GM12878 (cell line): ENCODE measurements around the gene GABRP. TPM values are rescaled to one million over a fixed set of nuclear protein-coding genes. Genes with fewer than 3 reads are reported as not detected.

Experiments
- ATAC-seq: fragments of 200-7000 bp; cut with Tn5 transposase; 3 replicates; pipeline ENCODE4 v1.9.1; 2020; ENCODE audit warnings: mild to moderate bottlenecking, moderate library complexity
- BruUV-seq: library from RNA; stranded (reverse); fragments of 400-500 nt; replicated peaks from 2 replicates; lab custom pipeline; 2021; lab: Mats Ljungman, UMichigan
- CTCF ChIA-PET: fragments of 300-600 bp; sonication (Branson Sonifier 250); formaldehyde crosslinking; extraction: SDS; loops from one replicate; lab custom pipeline; 2021; ENCODE audit warnings: inconsistent platforms; lab: Yijun Ruan, JAX
- POLR2A ChIA-PET: fragments of 350-600 bp; formaldehyde crosslinking; extraction: SDS; loops from one replicate; lab custom pipeline; 2021; ENCODE audit warnings: inconsistent platforms; lab: Charles Lee
- RAD21 ChIA-PET: fragments of 300-600 bp; sonication (Branson Sonifier 250); formaldehyde crosslinking; loops from one replicate; lab custom pipeline; 2023; ENCODE audit warnings: antibody characterized with exemption; ENCODE audit not compliant: unreplicated experiment; lab: Charles Lee
- SMC1A ChIA-PET: fragments of 300-600 bp; sonication (Branson Sonifier 250); formaldehyde crosslinking; loops from one replicate; lab custom pipeline; 2023; ENCODE audit not compliant: unreplicated experiment, uncharacterized antibody; lab: Charles Lee
- DNase-seq: peaks from one replicate; pipeline ENCODE4 v3.0.0-alpha.2; 2011; ENCODE audit warnings: low read depth, low spot score
- FAIRE-seq: peaks from 3 replicates; lab custom pipeline; 2011; peaks lifted over from hg19 to GRCh38; lab: Jason Lieb, UNC
- H2AFZ ChIP-seq: 2 replicates; pipeline ENCODE4 v1.6.0; 2011; ENCODE audit warnings: low read depth, low read length, control low read depth; ENCODE audit not compliant: control insufficient read depth
- H3K27ac ChIP-seq: 2 replicates; pipeline ENCODE4 v1.5.1; 2011; ENCODE audit warnings: control low read depth; ENCODE audit not compliant: control insufficient read depth, insufficient read depth
- H3K27me3 ChIP-seq, 2 experiments: replicated peaks in 1 of 2; 2 replicates each; pipeline versions ENCODE4 v1.6.0 to v1.6.1; 2011; ENCODE audit warnings: low read length in 1 of 2; ENCODE audit not compliant: control insufficient read depth in 2 of 2, insufficient read depth in 2 of 2
- H3K36me3 ChIP-seq, 2 experiments: 2 replicates each; pipeline ENCODE4 v1.5.1; 2011; ENCODE audit warnings: low read length in 1 of 2; ENCODE audit not compliant: control insufficient read depth in 2 of 2, insufficient read depth in 2 of 2
- H3K4me1 ChIP-seq: 2 replicates; pipeline ENCODE4 v1.6.1; 2011; ENCODE audit warnings: mild to moderate bottlenecking, low read length, moderate library complexity, mixed read lengths; ENCODE audit not compliant: control insufficient read depth, insufficient read depth
- H3K4me2 ChIP-seq: 2 replicates; pipeline ENCODE4 v1.6.0; 2011; ENCODE audit warnings: control low read depth; ENCODE audit not compliant: control insufficient read depth, insufficient read depth
- H3K4me3 ChIP-seq: fragments of 200-600 bp; sonication (generic); 2 replicates; pipeline ENCODE4 v1.5.1; 2016
- H3K79me2 ChIP-seq: 2 replicates; pipeline ENCODE4 v1.6.0; 2011; ENCODE audit warnings: low read length; ENCODE audit not compliant: control insufficient read depth, insufficient read depth
- H3K9ac ChIP-seq: 2 replicates; pipeline ENCODE4 v1.8.0; 2011; ENCODE audit warnings: low read length, control low read depth, mixed read lengths; ENCODE audit not compliant: control insufficient read depth, insufficient read depth
- H3K9me3 ChIP-seq: replicated peaks from 3 replicates; pipeline ENCODE4 v1.5.1; 2011; ENCODE audit warnings: mild to moderate bottlenecking, low read length; ENCODE audit not compliant: control insufficient read depth, insufficient read depth
- H4K20me1 ChIP-seq: 2 replicates; pipeline ENCODE4 v1.6.0; 2011; ENCODE audit not compliant: control insufficient read depth, insufficient read depth
- ASH2L ChIP-seq: fragments of 300-600, 200-600 bp; sonication (generic); IDR thresholded peaks from 2 replicates; pipeline ENCODE4 v1.6.1; 2017; ENCODE audit warnings: low read depth, mild to moderate bottlenecking, borderline replicate concordance
- ATF7 ChIP-seq: fragments of 450-650 bp; IDR thresholded peaks from 2 replicates; pipeline ENCODE4 v1.6.1; 2016; ENCODE audit warnings: low read depth, mild to moderate bottlenecking
- BCL11A ChIP-seq: IDR thresholded peaks from 2 replicates; pipeline ENCODE4 v1.6.1; 2011; ENCODE audit warnings: low read depth, low read length
- CHD4 ChIP-seq: fragments of 200-600 bp; sonication (generic); IDR thresholded peaks from 2 replicates; pipeline ENCODE4 v1.6.1; 2016; ENCODE audit warnings: mild to moderate bottlenecking
- LARP7 ChIP-seq: fragments of 450-650 bp; IDR thresholded peaks from 2 replicates; pipeline ENCODE4 v1.6.1; 2017; ENCODE audit warnings: mild to moderate bottlenecking
- MTA2 ChIP-seq: fragments of 450-650 bp; IDR thresholded peaks from 2 replicates; pipeline ENCODE4 v1.6.1; 2016; ENCODE audit warnings: low read depth, mild to moderate bottlenecking, moderate library complexity
- NFXL1 ChIP-seq: fragments of 450-650 bp; IDR thresholded peaks from 2 replicates; pipeline ENCODE4 v1.6.1; 2017; ENCODE audit warnings: antibody characterized with exemption, mild to moderate bottlenecking, borderline replicate concordance
- NR2C1 ChIP-seq: fragments of 450-650 bp; IDR thresholded peaks from 2 replicates; pipeline ENCODE4 v1.6.1; 2017; ENCODE audit warnings: antibody characterized with exemption, mild to moderate bottlenecking, moderate library complexity
- POLR2A ChIP-seq: IDR thresholded peaks from 2 replicates; pipeline ENCODE4 v1.6.1; 2011; ENCODE audit warnings: low read depth, mild to moderate bottlenecking, low read length
- RAD21 ChIP-seq: IDR thresholded peaks from 2 replicates; pipeline ENCODE4 v1.6.1; 2011; ENCODE audit warnings: mild to moderate bottlenecking, low read depth, low read length, moderate library complexity; ENCODE audit not compliant: insufficient read depth
- SIX5 ChIP-seq: IDR thresholded peaks from 2 replicates; pipeline ENCODE4 v1.6.1; 2011; ENCODE audit warnings: mild to moderate bottlenecking, low read depth, low read length, moderate library complexity; ENCODE audit not compliant: severe bottlenecking
- SMAD5 ChIP-seq: IDR thresholded peaks from 2 replicates; pipeline ENCODE4 v1.6.1; 2016; ENCODE audit warnings: antibody characterized with exemption, low read depth
- ZNF274 ChIP-seq: IDR thresholded peaks from one replicate; pipeline ENCODE4 v1.8.0; 2011; ENCODE audit not compliant: insufficient read length, insufficient read depth
- ZSCAN29 ChIP-seq: fragments of 450-650 bp; IDR thresholded peaks from 2 replicates; pipeline ENCODE4 v1.6.1; 2017; ENCODE audit warnings: mild to moderate bottlenecking, moderate library complexity
- WGBS: methylation state at CpG from one replicate; pipeline ENCODE4 v1.1.6; 2016; ENCODE audit warnings: low lambda C conversion rate; ENCODE audit not compliant: insufficient replicate concordance, insufficient coverage; ENCODE audit errors: missing lambda C conversion rate; 5-methylcytosine and 5-hydroxymethylcytosine counted together
- in situ Hi-C: fragments of 300-500 bp; cut with MboI; formaldehyde crosslinking; loops from 9 replicates; pipeline ENCODE4 v1.14.3; 2018; ENCODE audit warnings: mixed read lengths
- intact Hi-C: fragments of 100-400 bp; cut with micrococcal nuclease; formaldehyde crosslinking; loops from one replicate; pipeline ENCODE4 v1.14.2; 2022; ENCODE audit not compliant: unreplicated experiment
- polyA plus RNA-seq, 11 experiments: library from polyadenylated mRNA; depleted of rRNA in 4 of 11; unstranded in 6 of 11; stranded (reverse) in 5 of 11; fragments of >200 nt; fragmentation: Nextera tagmentation in 4 of 11; fragmentation: Illumina TruSeq in 1 of 11; extraction: Ambion mirVana in 4 of 11; extraction: Trizol in 1 of 11; gene quantifications; 1 replicate in 1 of 11; 2 replicates in 10 of 11; pipeline versions ENCODE4 v1.2.1 to v1.2.3, GENCODE V29; 2011 to 2016; ENCODE audit warnings: inconsistent platforms in 2 of 11, missing spikeins in 2 of 11, low read depth in 1 of 11
- total RNA-seq, 4 experiments: library from RNA; depleted of rRNA in 3 of 4; stranded (reverse); fragments of >200 nt in 3 of 4; fragmentation: Illumina TruSeq in 1 of 4; extraction: Trizol in 1 of 4; gene quantifications; 2 replicates each; pipeline versions ENCODE4 v1.2.1 to v1.2.3, GENCODE V29; 2013 to 2021
- TF ChIP-seq, protein P1 (sequence below): IDR thresholded peaks from 2 replicates; pipeline ENCODE4 v1.6.1; 2011; ENCODE audit warnings: mild to moderate bottlenecking, low read depth, low read length, moderate library complexity; ENCODE audit not compliant: insufficient replicate concordance
- TF ChIP-seq, protein P2 (sequence below): fragments of 450-650 bp; IDR thresholded peaks from 2 replicates; pipeline ENCODE4 v1.6.1; 2018; ENCODE audit warnings: borderline replicate concordance, mild to moderate bottlenecking; ENCODE audit not compliant: partially characterized antibody
- TF ChIP-seq, protein P3 (sequence below): fragments of 450-650 bp; IDR thresholded peaks from 2 replicates; pipeline ENCODE4 v1.6.1; 2018; ENCODE audit warnings: mild to moderate bottlenecking, low read depth, moderate library complexity; ENCODE audit not compliant: partially characterized antibody

Gene GABRP
- total and polyA plus RNA-seq, 10 of the 15 experiments (the other 5 are each of a cell fraction or from before 2014, with no cell fraction given) = 0.04 TPM; not detected in 9

DNA sequence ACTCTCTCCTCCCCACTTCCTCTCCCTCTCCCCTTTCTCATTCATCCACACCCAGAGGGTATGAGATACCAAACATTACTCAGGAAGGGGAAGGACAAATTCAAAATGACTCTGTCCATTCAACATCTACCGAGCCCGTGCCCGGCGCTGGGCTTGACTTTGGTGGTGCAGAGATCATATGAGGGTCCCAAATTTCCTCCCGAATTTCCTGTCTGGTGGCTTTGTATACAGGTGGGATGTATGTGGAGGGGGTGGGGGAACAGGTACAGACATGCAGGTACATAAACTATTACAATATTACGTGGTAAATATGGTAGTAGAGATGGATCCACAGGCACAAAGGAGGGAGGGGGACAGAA is 21.8 kb upstream of the GABRP start:
- H3K27ac ChIP-seq = no peak overlapping the region
- RAD21 ChIA-PET = no interaction called here
- FAIRE-seq = no peak
- H3K4me3 ChIP-seq = no peak overlapping the region
- in situ Hi-C loops = no loop called here
- ATAC-seq = no peak
- H3K9me3 ChIP-seq = no peaks in the 10 kb centered on the region
- TF ChIP-seq BCL11A (no peak), NR2C1 (no peak), ASH2L (no peak), ZSCAN29 (no peak), LARP7 (no peak), CHD4 (no peak), SIX5 (no peak), NFXL1 (no peak), SMAD5 (no peak), RAD21 (no peak), MTA2 (no peak), ZNF274 (no peak), ATF7 (no peak), POLR2A (no peak)
- TF ChIP-seq, protein P1, sequence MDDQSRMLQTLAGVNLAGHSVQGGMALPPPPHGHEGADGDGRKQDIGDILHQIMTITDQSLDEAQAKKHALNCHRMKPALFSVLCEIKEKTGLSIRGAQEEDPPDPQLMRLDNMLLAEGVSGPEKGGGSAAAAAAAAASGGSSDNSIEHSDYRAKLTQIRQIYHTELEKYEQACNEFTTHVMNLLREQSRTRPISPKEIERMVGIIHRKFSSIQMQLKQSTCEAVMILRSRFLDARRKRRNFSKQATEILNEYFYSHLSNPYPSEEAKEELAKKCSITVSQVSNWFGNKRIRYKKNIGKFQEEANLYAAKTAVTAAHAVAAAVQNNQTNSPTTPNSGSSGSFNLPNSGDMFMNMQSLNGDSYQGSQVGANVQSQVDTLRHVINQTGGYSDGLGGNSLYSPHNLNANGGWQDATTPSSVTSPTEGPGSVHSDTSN = no peak
- TF ChIP-seq, protein P2, sequence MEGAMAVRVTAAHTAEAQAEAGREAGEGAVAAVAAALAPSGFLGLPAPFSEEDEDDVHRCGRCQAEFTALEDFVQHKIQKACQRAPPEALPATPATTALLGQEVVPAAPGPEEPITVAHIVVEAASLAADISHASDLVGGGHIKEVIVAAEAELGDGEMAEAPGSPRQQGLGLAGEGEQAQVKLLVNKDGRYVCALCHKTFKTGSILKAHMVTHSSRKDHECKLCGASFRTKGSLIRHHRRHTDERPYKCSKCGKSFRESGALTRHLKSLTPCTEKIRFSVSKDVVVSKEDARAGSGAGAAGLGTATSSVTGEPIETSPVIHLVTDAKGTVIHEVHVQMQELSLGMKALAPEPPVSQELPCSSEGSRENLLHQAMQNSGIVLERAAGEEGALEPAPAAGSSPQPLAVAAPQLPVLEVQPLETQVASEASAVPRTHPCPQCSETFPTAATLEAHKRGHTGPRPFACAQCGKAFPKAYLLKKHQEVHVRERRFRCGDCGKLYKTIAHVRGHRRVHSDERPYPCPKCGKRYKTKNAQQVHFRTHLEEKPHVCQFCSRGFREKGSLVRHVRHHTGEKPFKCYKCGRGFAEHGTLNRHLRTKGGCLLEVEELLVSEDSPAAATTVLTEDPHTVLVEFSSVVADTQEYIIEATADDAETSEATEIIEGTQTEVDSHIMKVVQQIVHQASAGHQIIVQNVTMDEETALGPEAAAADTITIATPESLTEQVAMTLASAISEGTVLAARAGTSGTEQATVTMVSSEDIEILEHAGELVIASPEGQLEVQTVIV = no peak
- TF ChIP-seq, protein P3, sequence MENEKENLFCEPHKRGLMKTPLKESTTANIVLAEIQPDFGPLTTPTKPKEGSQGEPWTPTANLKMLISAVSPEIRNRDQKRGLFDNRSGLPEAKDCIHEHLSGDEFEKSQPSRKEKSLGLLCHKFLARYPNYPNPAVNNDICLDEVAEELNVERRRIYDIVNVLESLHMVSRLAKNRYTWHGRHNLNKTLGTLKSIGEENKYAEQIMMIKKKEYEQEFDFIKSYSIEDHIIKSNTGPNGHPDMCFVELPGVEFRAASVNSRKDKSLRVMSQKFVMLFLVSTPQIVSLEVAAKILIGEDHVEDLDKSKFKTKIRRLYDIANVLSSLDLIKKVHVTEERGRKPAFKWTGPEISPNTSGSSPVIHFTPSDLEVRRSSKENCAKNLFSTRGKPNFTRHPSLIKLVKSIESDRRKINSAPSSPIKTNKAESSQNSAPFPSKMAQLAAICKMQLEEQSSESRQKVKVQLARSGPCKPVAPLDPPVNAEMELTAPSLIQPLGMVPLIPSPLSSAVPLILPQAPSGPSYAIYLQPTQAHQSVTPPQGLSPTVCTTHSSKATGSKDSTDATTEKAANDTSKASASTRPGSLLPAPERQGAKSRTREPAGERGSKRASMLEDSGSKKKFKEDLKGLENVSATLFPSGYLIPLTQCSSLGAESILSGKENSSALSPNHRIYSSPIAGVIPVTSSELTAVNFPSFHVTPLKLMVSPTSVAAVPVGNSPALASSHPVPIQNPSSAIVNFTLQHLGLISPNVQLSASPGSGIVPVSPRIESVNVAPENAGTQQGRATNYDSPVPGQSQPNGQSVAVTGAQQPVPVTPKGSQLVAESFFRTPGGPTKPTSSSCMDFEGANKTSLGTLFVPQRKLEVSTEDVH = no peak
- TF ChIP-seq, all 136 proteins: peak for 0
- ChIA-PET POLR2A (no interaction called here), SMC1A (no interaction called here), CTCF (no interaction called here)
- no peak overlapping the region for H2AFZ ChIP-seq
- intact Hi-C loops = no loop called here
- H3K79me2 ChIP-seq = no peaks in the 10 kb centered on the region
- peaks cover 0 to 2% of the 10 kb centered on the region in 2 experiments; a peak in 1 of 4 replicates for H3K27me3 ChIP-seq
- WGBS = 63% methylated on average over 6 of the region's 6 CpGs
- H3K4me1 ChIP-seq = no peaks in the 10 kb centered on the region
- DNase-seq = no peak
- BruUV-seq = no TSS peak
- H3K9ac ChIP-seq = no peak overlapping the region
- H4K20me1 ChIP-seq = no peaks in the 10 kb centered on the region
- no peak overlapping the region for H3K4me2 ChIP-seq
- H3K36me3 ChIP-seq = no peaks in the 10 kb centered on the region
